SK-N-SH treated with all-trans-retinoic acid at 6 μM for 48 hours (cell line): ENCODE measurements around the gene HAUS1.

Experiments
- ATAC-seq: fragments of 200-7000 bp; cut with Tn5 transposase; 3 replicates; pipeline ENCODE4 v1.9.1; 2020; ENCODE audit warnings: mild to moderate bottlenecking, moderate library complexity
- ARNTL ChIP-seq: fragments of 450-650 bp; formaldehyde crosslinking; IDR thresholded peaks from 2 replicates; pipeline ENCODE4 v1.5.0; 2020; ENCODE audit warnings: low read depth, mild to moderate bottlenecking, moderate library complexity, borderline replicate concordance
- BACH2 ChIP-seq: fragments of 250-450 bp; sonication (Bioruptor Pico); IDR thresholded peaks from 2 replicates; pipeline ENCODE4 v1.9.0; 2021; ENCODE audit warnings: mild to moderate bottlenecking, borderline replicate concordance
- CSDC2 ChIP-seq: fragments of 250-450 bp; sonication (Bioruptor Pico); IDR thresholded peaks from 2 replicates; pipeline ENCODE4 v1.5.0; 2020; ENCODE audit warnings: mild to moderate bottlenecking, moderate library complexity
- ESRRG ChIP-seq: fragments of 250-450 bp; sonication (Bioruptor Pico); IDR thresholded peaks from 2 replicates; pipeline ENCODE4 v1.6.1; 2021; ENCODE audit warnings: mild to moderate bottlenecking
- GLIS3 ChIP-seq: fragments of 250-450 bp; sonication (Bioruptor Pico); IDR thresholded peaks from 2 replicates; pipeline ENCODE4 v1.5.0; 2020; ENCODE audit warnings: mild to moderate bottlenecking, moderate library complexity
- ISL1 ChIP-seq: fragments of 250-450 bp; sonication (Bioruptor Pico); IDR thresholded peaks from 2 replicates; pipeline ENCODE4 v2.1.2; 2022; ENCODE audit warnings: mild to moderate bottlenecking, moderate library complexity
- OSR1 ChIP-seq: fragments of 250-450 bp; sonication (Bioruptor Pico); IDR thresholded peaks from 2 replicates; pipeline ENCODE4 v1.8.0; 2022; ENCODE audit warnings: moderate library complexity, mild to moderate bottlenecking, inconsistent platforms
- PPARA ChIP-seq: fragments of 250-450 bp; sonication (Bioruptor Pico); IDR thresholded peaks from 2 replicates; pipeline ENCODE4 v1.5.0; 2020; ENCODE audit warnings: mild to moderate bottlenecking, borderline replicate concordance
- SNAI2 ChIP-seq: fragments of 250-450 bp; sonication (Bioruptor Pico); IDR thresholded peaks from 2 replicates; pipeline ENCODE4 v1.5.0; 2020; ENCODE audit warnings: mild to moderate bottlenecking, moderate library complexity
- TCF4 ChIP-seq: fragments of 250-450 bp; sonication (Bioruptor Pico); IDR thresholded peaks from 2 replicates; pipeline ENCODE4 v1.8.0; 2021; ENCODE audit warnings: mild to moderate bottlenecking, moderate library complexity, borderline replicate concordance
- ZC3H10 ChIP-seq: fragments of 250-450 bp; sonication (Bioruptor Pico); IDR thresholded peaks from 2 replicates; pipeline ENCODE4 v1.5.1; 2021; ENCODE audit warnings: mild to moderate bottlenecking, moderate library complexity
- ZFP3 ChIP-seq: fragments of 250-450 bp; sonication (Bioruptor Pico); IDR thresholded peaks from 2 replicates; pipeline ENCODE4 v1.5.0; 2020; ENCODE audit warnings: mild to moderate bottlenecking, moderate library complexity
- ZFP30 ChIP-seq: fragments of 450-650 bp; formaldehyde crosslinking; IDR thresholded peaks from 2 replicates; pipeline ENCODE4 v1.5.0; 2022; ENCODE audit warnings: mild to moderate bottlenecking, moderate library complexity
- ZNF565 ChIP-seq: fragments of 450-650 bp; formaldehyde crosslinking; conservative IDR thresholded peaks from 2 replicates; pipeline ENCODE4 v1.5.0; 2020; ENCODE audit warnings: low read depth, mild to moderate bottlenecking, moderate library complexity
- ZNF70 ChIP-seq: fragments of 450-650 bp; formaldehyde crosslinking; IDR thresholded peaks from 2 replicates; pipeline ENCODE4 v1.5.0; 2020; ENCODE audit warnings: mild to moderate bottlenecking, moderate library complexity
- ZNF8 ChIP-seq: fragments of 450-650 bp; formaldehyde crosslinking; IDR thresholded peaks from 2 replicates; pipeline ENCODE4 v1.5.0; 2020; ENCODE audit warnings: mild to moderate bottlenecking, moderate library complexity
- TF ChIP-seq, protein P1 (sequence below): fragments of 250-450 bp; sonication (Bioruptor Pico); IDR thresholded peaks from 2 replicates; pipeline ENCODE4 v1.8.0; 2021; ENCODE audit warnings: low read depth, mild to moderate bottlenecking, moderate library complexity, borderline replicate concordance
- TF ChIP-seq, protein P2 (sequence below): fragments of 250-450 bp; sonication (Bioruptor Pico); IDR thresholded peaks from 2 replicates; pipeline ENCODE4 v1.5.1; 2021; ENCODE audit warnings: mild to moderate bottlenecking, moderate library complexity
- TF ChIP-seq, protein P3 (sequence below): fragments of 250-450 bp; sonication (Bioruptor Pico); IDR thresholded peaks from 2 replicates; pipeline ENCODE4 v1.8.0; 2020; ENCODE audit warnings: mild to moderate bottlenecking, moderate library complexity, borderline replicate concordance
- TF ChIP-seq, protein P4 (sequence below): fragments of 250-450 bp; sonication (Bioruptor Pico); IDR thresholded peaks from 2 replicates; pipeline ENCODE4 v1.5.1; 2020; ENCODE audit warnings: low read depth, mild to moderate bottlenecking, moderate library complexity

Gene HAUS1

DNA sequence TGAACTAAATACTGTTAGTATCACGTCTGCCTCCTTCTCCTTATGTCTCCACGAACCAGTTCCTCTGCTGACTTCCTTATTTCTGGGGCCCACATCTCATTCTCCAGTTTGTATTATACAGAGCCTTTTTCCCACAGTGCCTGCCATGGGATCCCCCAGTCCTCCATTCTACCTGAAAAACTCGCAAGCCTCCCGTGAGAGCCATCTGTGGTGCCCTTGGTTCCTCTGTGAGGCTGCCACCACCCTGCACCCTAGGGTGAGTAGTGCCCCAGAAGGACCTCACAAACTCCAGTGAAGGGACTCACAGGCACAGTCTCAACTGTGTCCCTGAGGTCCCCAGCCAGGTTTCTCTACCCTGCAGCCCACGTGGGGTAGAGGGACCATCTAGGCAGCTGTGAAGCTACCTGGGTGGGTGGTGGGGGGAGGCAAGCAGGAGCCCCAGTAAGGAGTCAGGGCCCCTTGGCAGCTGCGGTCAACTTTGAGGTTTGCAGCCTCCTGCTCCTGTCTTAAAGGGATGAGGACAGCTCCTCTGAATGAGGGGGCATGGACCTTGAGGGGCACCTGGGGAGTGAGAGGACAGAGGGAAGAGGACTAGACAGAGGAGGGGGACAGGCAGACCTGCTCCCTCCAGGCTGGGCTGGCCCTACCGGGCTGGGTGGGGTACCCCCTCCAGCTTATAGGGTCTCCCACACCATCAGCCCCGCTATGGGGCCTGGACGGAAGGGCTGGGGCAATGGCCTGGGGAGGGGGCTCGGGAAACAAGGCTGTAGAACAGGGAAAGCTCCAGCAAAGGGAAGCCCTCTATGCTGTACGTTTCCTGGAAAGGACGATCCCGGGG lies 33.2 kb upstream of the HAUS1 start:
- no peak for TF ChIP-seq ARNTL (CRISPR knock-in tag)
- TF ChIP-seq, all 23 proteins: peak for 0

DNA sequence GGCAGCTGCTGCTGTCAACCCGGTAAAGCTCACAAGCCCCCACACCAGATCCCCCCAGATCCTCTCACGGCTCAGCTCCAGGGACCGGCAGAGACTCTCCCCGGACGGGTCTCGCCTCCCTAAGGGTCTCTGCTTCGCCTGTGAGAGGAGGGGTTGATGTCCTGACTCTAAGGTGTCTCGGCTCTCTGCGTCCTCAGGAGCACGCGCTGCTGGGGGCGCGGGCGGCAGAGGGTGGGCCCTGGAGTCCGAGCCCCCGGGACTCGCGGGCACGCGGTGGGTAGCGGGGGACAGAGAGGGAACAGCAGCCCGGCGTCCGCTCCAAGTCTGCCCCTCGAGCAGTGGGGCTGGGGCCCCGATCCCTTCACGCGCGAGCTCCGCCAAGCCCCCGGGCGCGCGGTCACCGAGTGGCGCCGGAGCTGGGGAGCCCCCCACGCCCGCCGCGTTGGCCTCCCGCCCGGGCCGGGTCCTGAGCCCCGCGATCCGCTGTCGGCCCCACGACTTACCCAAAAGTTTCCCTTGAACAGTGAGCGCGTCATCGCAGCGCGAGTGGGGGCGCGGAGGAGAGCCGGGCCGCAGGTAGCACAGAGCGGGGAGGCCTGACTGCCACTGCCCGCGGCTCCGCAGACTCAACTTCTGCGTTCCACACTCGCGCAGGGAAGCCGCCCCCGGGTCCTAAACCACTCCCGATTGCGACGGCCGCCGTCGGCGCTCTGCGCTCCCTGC lies 32.4 kb upstream of the HAUS1 start, which contains the start of gene PSTPIP2:
Gene PSTPIP2, minus strand, starts transcription at position 608 of the 723 bp plus-strand sequence. Its CDS starts 72 bp downstream, at position 536.
- peak; percentile 87 for ATAC-seq
- TF ChIP-seq PPARA (CRISPR knock-in tag) (no peak), CSDC2 (CRISPR knock-in tag) (no peak), TCF4 (CRISPR knock-in tag) (no peak), ARNTL (CRISPR knock-in tag) (no peak)
- TF ChIP-seq, protein P1, sequence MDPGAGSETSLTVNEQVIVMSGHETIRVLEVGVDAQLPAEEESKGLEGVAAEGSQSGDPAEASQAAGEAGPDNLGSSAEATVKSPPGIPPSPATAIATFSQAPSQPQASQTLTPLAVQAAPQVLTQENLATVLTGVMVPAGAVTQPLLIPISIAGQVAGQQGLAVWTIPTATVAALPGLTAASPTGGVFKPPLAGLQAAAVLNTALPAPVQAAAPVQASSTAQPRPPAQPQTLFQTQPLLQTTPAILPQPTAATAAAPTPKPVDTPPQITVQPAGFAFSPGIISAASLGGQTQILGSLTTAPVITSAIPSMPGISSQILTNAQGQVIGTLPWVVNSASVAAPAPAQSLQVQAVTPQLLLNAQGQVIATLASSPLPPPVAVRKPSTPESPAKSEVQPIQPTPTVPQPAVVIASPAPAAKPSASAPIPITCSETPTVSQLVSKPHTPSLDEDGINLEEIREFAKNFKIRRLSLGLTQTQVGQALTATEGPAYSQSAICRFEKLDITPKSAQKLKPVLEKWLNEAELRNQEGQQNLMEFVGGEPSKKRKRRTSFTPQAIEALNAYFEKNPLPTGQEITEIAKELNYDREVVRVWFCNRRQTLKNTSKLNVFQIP (CRISPR knock-in tag) = no peak
- TF ChIP-seq, all 23 proteins: peak for 0

More for the DNA sequence above, 33.2 kb upstream of the HAUS1 start:
- ATAC-seq = no peak; the same call in 2 of the 3 replicates

DNA sequence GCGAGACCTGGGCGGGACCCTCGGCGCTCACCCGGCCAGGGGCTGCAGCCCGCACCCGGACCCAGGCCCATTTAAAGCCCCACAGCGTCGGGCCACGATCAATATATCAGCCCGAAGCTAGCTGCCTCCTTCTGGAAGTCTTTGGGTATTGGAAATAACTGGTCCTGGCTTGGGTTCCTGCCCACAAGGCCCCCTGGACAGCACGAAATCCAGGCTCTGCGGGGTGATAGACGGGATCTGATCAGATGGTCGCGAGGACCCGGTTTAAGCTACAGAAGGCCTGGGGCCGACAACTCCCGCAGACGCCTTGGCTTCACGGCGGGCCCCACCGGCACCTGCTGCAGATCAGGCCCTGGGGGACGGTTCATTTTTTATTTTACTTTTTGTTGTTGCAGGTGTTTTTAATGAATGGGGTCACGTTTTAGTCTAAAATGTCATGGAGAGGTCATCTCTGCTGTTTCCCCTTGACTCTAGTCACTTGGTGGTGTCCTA lies 31.8 kb upstream of the HAUS1 start:
- no peak for TF ChIP-seq ZFP30
- TF ChIP-seq SNAI2 = no peak
- TF ChIP-seq, protein P1 (CRISPR knock-in tag) = no peak
- no peak for TF ChIP-seq OSR1 (CRISPR knock-in tag)
- TF ChIP-seq, protein P2, sequence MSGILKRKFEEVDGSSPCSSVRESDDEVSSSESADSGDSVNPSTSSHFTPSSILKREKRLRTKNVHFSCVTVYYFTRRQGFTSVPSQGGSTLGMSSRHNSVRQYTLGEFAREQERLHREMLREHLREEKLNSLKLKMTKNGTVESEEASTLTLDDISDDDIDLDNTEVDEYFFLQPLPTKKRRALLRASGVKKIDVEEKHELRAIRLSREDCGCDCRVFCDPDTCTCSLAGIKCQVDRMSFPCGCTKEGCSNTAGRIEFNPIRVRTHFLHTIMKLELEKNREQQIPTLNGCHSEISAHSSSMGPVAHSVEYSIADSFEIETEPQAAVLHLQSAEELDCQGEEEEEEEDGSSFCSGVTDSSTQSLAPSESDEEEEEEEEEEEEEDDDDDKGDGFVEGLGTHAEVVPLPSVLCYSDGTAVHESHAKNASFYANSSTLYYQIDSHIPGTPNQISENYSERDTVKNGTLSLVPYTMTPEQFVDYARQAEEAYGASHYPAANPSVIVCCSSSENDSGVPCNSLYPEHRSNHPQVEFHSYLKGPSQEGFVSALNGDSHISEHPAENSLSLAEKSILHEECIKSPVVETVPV (CRISPR knock-in tag) = no peak
- no peak for TF ChIP-seq ISL1 (CRISPR knock-in tag)
- no peak for TF ChIP-seq TCF4 (CRISPR knock-in tag)
- no peak for TF ChIP-seq GLIS3
- peak; percentile 15; the same call in 2 of the 3 replicates for ATAC-seq

DNA sequence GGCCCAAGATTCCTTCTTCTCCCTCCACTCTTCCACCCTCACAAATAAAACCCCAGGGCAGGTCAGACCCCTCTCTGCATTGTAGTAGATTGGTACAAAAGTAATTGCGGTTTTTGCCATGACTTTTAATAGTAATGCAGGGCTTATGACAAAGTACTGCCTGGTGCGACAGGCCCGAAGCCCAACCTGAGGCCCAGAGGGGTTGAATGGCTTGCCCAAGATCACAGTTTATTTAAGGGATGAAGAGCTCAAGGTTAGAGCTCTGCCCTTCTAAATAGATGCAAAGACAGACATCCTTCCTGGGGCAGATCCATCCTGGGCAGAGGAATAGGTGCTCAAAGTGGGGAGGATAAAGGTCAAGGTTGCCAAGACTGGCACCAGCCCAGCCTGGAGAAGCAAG lies 31.2 kb upstream of the HAUS1 start:
- ATAC-seq = no peak
- TF ChIP-seq OSR1 (CRISPR knock-in tag) (no peak), ESRRG (CRISPR knock-in tag) (no peak), BACH2 (no peak), ZFP3 (CRISPR knock-in tag) (no peak), ZNF8 (CRISPR knock-in tag) (no peak), SNAI2 (no peak), ZC3H10 (CRISPR knock-in tag) (no peak), ZFP30 (no peak), CSDC2 (CRISPR knock-in tag) (no peak), ARNTL (CRISPR knock-in tag) (no peak), ZNF565 (CRISPR knock-in tag) (no peak), ZNF70 (no peak)
- TF ChIP-seq, protein P3, sequence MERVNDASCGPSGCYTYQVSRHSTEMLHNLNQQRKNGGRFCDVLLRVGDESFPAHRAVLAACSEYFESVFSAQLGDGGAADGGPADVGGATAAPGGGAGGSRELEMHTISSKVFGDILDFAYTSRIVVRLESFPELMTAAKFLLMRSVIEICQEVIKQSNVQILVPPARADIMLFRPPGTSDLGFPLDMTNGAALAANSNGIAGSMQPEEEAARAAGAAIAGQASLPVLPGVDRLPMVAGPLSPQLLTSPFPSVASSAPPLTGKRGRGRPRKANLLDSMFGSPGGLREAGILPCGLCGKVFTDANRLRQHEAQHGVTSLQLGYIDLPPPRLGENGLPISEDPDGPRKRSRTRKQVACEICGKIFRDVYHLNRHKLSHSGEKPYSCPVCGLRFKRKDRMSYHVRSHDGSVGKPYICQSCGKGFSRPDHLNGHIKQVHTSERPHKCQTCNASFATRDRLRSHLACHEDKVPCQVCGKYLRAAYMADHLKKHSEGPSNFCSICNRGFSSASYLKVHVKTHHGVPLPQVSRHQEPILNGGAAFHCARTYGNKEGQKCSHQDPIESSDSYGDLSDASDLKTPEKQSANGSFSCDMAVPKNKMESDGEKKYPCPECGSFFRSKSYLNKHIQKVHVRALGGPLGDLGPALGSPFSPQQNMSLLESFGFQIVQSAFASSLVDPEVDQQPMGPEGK (CRISPR knock-in tag) = no peak
- TF ChIP-seq, protein P1 (CRISPR knock-in tag) = no peak
- TF ChIP-seq, protein P4, sequence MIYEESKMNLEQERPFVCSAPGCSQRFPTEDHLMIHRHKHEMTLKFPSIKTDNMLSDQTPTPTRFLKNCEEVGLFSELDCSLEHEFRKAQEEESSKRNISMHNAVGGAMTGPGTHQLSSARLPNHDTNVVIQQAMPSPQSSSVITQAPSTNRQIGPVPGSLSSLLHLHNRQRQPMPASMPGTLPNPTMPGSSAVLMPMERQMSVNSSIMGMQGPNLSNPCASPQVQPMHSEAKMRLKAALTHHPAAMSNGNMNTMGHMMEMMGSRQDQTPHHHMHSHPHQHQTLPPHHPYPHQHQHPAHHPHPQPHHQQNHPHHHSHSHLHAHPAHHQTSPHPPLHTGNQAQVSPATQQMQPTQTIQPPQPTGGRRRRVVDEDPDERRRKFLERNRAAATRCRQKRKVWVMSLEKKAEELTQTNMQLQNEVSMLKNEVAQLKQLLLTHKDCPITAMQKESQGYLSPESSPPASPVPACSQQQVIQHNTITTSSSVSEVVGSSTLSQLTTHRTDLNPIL = no peak
